ENCODE results near the gene EPS8L2. TPM values are rescaled to one million over a fixed set of nuclear protein-coding genes. Genes with fewer than 3 reads are reported as not detected.

Gene EPS8L2
- total RNA-seq, 1 donor from 2014 or later = 2.2 TPM

- Histone ChIP-seq H3K4me1 (no peaks in the 10 kb centered on the region), H3K27ac (replicated peaks) (no peak overlapping the region), H3K27me3 (ENCODE audit: low read depth) (no peaks in the 10 kb centered on the region), H3K9me3 (replicated peaks) (no peaks in the 10 kb centered on the region), H3K36me3 (peaks cover 73% of the 10 kb centered on the region), H3K4me3 (no peak overlapping the region)
- intact Hi-C loops (cut with micrococcal nuclease) = no loop called here
- no peak for DNase-seq
- no peak for TF ChIP-seq CTCF (IDR thresholded peaks at IDR 0.05; ENCODE audit: borderline replicate concordance)
Measured at GRCh38 chr11:766936-767210, 60.8 kb downstream of the EPS8L2 start.

GRCh38 chr11:767238-767637 is 61.2 kb downstream of the EPS8L2 start:
- H3K9me3 ChIP-seq (replicated peaks) = no peaks in the 10 kb centered on the region
- H3K4me1 ChIP-seq = no peaks in the 10 kb centered on the region
- no peak for TF ChIP-seq CTCF (IDR thresholded peaks at IDR 0.05; ENCODE audit: borderline replicate concordance)
- H3K36me3 ChIP-seq = peaks cover 71% of the 10 kb centered on the region
- no peak for DNase-seq
- intact Hi-C loops (cut with micrococcal nuclease) = no loop called here
- no peak overlapping the region for H3K27ac ChIP-seq (replicated peaks)
- H3K4me3 ChIP-seq = no peak overlapping the region
- H3K27me3 ChIP-seq (ENCODE audit: low read depth) = no peaks in the 10 kb centered on the region

GRCh38 chr11:769887-770641 is 64.0 kb downstream of the EPS8L2 start:
- no peaks in the 10 kb centered on the region for H3K9me3 ChIP-seq (replicated peaks)
- H3K36me3 ChIP-seq = peaks cover 64% of the 10 kb centered on the region
- TF ChIP-seq CTCF (IDR thresholded peaks at IDR 0.05; ENCODE audit: borderline replicate concordance) = no peak
- no peak overlapping the region for H3K4me3 ChIP-seq
- intact Hi-C loops (cut with micrococcal nuclease) = no loop called here
- no peaks in the 10 kb centered on the region for H3K27me3 ChIP-seq (ENCODE audit: low read depth)
- DNase-seq = no peak
- no peak overlapping the region for H3K27ac ChIP-seq (replicated peaks)
- H3K4me1 ChIP-seq = peaks cover 16% of the 10 kb centered on the region

- Histone ChIP-seq H3K27me3 (ENCODE audit: low read depth) (no peaks in the 10 kb centered on the region), H3K27ac (replicated peaks) (no peak overlapping the region), H3K4me3 (no peak overlapping the region), H3K36me3 (peaks cover 59% of the 10 kb centered on the region), H3K9me3 (replicated peaks) (no peaks in the 10 kb centered on the region), H3K4me1 (peaks cover 25% of the 10 kb centered on the region)
- no peak for DNase-seq
- TF ChIP-seq CTCF (IDR thresholded peaks at IDR 0.05; ENCODE audit: borderline replicate concordance) = no peak
- intact Hi-C loops (cut with micrococcal nuclease) = no loop called here
Measured at GRCh38 chr11:770642-771616, 64.9 kb downstream of the EPS8L2 start.

GRCh38 chr11:771617-772204 is 65.7 kb downstream of the EPS8L2 start:
- TF ChIP-seq CTCF (IDR thresholded peaks at IDR 0.05; ENCODE audit: borderline replicate concordance) = no peak
- no peak overlapping the region for H3K27ac ChIP-seq (replicated peaks)
- peaks cover 33% of the 10 kb centered on the region for H3K4me1 ChIP-seq

More at GRCh38 chr11:771617-772204, 65.7 kb downstream of the EPS8L2 start:
- intact Hi-C loops (cut with micrococcal nuclease) = no loop called here
- Histone ChIP-seq H3K27me3 (ENCODE audit: low read depth) (no peaks in the 10 kb centered on the region), H3K9me3 (replicated peaks) (no peaks in the 10 kb centered on the region), H3K4me3 (no peak overlapping the region), H3K36me3 (peaks cover 51% of the 10 kb centered on the region)
- no peak for DNase-seq

All from left ventricle myocardium inferior (tissue), 1 donor.